Activated T-helper 1 cell treated with anti-CD3 and anti-CD28 coated beads, Interleukin-2, amount 50 U/mL, for 16 hours (primary cell): ENCODE data around the gene ABHD2.
"Not testable (repeated sequence)": the region's sequence is repeated elsewhere in the genome, so short reads cannot be mapped to it uniquely, and the experiment has no call there.

Experiments used
- DNase-seq, 2 donors: peaks; one replicate each; pipeline ENCODE4 v3.0.0-alpha.2; 2020; ENCODE audit warnings: low read depth in 1 of 2, low spot score in 1 of 2

ABHD2 gene

DNA sequence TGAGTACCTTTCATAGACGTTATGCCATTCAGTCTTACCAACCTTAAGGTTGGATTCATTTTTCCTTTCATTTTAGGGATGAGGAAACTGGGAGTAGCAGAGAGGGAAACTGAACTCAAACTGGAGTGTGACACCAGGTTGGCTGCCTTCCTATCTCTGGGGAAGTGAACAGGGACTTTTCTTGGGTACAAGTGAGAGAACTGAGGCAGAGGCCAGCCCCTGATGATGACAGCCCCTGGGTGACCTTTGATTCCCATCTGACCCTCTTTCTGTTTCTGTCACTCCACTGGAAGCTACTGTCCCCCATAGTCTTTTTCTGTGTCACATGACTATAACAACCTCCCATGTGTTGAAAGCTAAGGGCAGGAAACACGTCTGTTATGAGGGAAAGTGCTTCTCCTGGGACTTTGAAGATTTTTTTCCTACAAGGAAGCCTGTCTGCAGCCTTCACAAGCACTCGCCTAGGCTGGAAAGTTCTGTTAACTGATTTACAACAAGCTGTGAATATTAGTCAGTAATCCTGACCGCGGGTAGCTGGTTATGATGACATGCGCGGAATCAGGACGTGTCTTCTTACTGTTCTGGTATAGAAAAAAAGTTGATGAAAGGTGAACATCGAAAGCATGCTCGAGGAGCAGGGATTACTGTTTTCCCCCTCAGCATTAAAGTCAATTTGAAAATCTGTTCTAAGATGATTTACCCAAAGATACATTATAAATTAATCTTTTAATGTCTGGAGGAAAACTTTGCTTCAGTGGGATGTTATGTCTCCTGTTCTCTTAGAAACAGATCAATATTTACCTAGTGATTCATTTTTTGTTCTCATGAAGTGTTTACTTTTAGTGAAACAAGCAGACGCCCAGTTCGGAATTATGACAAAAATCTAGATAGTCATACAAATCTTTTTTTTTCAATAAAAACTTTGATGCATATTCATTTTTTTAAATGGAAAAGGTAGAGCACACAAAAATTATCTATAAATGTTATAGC, 31.5 kb downstream of the ABHD2 start:
- DNase-seq: no peak

GRCh38 chr15:89120479-89121000, 32.3 kb downstream of the ABHD2 start:
- not testable (repeated sequence) for DNase-seq

- no peak for DNase-seq
Measured at GRCh38 chr15:89121414-89121813, 33.2 kb downstream of the ABHD2 start.

DNA sequence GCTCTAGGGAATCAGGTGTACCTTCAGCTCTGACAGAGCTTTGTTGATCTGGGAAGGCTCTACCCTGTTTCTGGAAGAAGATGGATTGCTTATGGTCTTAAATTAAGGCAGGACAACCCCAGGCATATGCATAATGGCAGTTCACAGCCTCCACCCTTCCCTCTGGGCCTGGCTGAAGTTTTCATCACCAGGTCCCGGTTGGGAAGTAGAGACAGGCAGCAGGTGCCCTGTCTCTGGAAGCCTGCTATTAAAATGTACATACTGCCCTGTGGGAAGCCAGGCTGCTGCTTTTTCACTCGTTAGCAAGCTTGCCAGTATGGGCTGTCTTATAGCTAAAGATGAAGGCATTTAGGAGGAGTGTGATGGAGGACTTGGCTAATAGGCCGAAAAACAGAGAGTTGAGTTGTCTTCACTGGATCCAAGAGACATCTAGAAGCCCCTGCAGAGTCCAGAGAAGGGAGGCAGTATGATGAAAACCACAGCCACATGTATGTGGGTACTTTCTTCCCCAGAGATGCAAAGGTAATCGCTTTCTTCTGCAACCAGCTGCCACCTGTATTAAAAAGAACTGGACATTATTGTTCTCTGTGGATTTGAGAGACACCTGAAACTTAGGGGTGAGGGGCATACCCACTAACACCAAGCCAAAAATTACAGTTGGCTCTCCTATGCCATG, 34.4 kb downstream of the ABHD2 start:
- no peak for DNase-seq

GRCh38 chr15:89123181-89123525, 34.9 kb downstream of the ABHD2 start:
- DNase-seq: no peak

DNA sequence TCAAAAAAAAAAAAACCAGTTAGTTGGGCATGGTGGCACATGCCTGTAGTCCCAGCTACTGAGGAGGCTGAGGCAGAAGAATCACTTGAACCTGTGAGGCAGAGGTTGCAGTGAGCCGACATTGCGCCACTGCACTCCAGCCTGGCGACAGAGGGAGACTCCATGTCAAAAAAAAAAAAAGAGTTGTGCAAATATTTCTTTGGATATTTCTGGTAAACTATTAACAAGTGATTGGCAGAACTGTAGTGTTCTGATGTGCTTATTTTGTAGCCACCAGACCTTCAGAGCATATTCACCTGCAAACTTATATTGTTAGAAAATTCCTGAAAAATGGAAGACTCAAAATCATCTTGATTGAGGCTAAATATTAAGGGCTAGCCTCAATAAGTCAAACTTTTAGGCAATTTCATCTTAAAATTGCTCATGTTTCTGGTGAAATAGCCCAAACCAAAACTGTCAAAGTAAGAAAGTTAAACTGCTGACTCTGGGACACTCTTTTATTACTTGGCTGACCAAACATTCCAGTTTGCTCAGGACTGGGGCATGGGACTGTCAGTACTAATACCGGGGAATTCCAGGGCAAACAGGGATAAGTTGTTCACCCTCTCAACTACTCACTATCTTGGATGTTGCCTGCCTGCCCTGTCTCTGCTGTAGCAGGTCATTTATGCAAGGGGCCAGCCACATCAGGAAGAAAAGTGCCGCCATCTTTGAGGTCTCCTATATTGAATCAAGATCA, 37.0 kb downstream of the ABHD2 start:
- no peak for DNase-seq

- no peak for DNase-seq
Measured at GRCh38 chr15:89126009-89126408, 37.8 kb downstream of the ABHD2 start.

DNA sequence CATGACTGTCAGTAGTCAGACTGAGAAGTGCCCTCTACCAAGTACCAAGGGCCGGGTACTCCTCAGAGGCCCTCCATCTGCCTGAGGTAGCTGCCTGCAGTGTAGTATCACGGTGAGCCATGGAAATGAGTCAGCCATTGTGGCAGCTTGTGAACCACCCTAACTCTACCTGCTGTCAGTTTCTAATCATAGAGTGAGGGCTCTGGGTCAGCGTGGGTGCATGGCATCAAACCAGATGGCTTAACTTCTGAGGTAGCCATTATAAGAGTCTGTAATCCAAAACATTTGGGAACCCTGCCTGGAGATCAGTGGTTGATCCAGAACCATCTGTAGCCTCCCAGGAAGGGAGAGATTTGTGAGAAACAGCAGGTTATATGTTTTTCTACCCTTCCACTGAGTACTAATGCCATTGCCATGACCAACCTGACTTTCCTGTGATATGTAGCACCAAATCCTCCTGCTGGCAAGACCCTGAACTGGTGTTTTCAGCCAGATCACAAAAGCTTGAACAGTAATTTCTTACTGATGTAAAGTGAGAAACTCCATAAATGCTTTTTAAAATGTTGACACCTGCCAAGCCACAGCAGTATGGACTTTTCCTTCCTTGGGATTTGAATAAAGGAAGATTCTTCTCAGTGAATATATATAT, 38.9 kb downstream of the ABHD2 start:
- peak in 1 of 2 donors; percentile 1 for DNase-seq

- DNase-seq: no peak
Measured at GRCh38 chr15:89128320-89129122, 40.3 kb downstream of the ABHD2 start.

- DNase-seq: peak; percentile 21 to 25
Measured at GRCh38 chr15:89129123-89129815, 41.0 kb downstream of the ABHD2 start.

GRCh38 chr15:89129816-89130134, 41.5 kb downstream of the ABHD2 start:
- no peak for DNase-seq

- no peak for DNase-seq
Measured at GRCh38 chr15:89130201-89130600, 41.9 kb downstream of the ABHD2 start.

- no peak for DNase-seq
Measured at GRCh38 chr15:89131731-89132130, 43.5 kb downstream of the ABHD2 start.

DNA sequence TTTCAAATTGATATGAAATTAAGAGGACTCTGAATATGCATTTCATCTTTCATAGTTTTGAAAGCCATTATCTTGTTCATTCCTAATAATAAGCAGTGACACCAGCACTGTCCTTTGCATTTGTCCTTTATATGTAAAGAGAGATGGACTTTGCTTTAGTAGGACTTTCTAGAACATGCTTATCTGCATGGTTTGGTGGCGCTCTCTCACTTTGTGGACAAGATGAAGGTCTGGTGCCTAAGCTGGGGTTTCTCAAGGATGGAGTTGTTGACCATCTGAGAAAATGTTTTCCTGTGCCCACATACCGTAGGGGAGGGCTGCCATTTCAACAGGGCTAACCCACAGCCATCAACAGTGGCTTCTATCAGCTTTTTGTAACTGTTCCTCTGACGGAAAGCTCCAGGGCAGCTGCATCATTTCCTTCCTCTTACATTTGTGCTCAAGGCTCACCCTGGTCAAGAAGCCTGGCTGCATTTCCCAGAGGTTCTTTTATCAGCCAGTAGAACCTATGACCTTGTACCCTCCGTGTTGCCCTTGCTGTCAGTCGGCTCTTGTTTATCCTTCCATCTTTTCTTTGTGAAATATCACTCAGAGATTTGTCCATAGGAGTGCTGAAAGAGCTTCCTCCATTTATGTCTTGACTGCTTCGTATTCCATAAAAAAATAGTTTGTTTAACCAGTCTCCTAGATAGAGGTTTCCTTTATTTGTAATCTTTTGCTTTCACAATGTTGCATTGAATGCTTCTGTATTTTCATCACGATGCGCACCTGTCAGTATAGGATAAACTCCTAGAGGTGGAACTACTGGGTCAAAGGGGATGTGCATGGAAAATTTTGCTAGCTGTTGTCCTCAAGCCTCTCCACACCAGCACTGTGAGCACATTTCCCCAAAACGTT, 44.6 kb downstream of the ABHD2 start:
- no peak for DNase-seq

GRCh38 chr15:89135387-89136077, 47.3 kb downstream of the ABHD2 start:
- not testable (repeated sequence) for DNase-seq

DNA sequence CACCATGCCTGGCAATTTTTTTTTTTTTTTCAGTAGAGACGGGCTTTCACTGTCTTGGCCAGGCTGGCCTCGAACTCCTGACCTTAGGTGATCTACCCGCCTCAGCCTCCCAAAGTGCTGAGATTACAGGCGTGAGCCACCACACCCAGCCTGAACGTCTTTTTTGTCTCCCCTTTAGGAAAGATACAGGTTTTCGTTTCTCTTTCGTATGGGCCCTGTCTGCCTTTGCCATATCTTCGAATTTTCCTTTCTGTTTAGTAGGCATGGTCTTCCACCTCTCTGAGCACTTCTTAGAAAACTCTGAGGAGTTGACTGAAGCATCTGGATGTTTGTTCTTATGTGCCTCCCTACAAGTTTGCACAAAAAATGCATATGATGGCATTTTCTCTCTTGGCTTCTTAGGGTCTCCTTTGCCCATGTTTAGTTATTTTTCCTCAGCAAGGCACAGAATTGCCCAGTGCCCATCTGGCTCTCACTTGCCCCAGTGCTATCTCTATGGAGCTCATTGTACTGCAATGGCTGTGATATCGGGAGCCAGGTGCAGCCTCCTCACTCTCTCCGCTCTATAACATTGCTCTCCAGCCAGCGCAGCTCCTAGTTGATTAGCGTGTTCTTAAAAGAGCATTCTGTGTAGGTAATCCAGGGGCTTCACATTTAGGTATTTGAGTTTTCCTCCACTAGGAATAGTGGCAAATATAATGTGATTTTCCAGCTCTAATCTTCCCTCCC, 48.0 kb downstream of the ABHD2 start:
- no peak for DNase-seq
